ENCODE data around the gene ZNF609.
"Not testable (repeated sequence)": the region's sequence is repeated elsewhere in the genome, so short reads cannot be mapped to it uniquely, and the experiment has no call there.

ZNF609 gene

GRCh38 chr15:64455961-64456371 lies 4.4 kb upstream of the ZNF609 start:
- no peak for DNase-seq (ENCODE audit: low spot score)

DNA sequence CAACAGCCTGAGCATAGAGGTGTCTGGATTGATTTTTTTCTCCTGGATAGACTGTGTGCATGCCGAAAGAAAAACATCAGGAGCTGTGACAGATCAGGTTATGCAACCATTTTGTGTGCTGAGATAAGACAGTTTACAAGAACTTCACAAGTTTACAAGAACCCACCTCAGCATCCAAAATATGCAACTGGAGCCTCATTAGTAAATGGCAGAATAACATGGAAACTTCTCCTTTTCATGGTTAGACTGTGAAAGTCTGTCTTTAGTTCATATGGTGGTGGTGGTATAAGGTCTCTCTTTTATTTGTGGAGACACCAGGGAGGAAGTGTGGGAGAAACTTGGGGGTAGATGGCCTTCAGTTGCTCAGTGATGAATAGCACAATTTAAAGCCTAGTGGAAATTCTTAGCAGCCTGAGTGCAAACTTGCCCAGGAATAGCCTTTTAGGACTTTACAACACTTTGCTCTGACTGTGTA lies 3.7 kb upstream of the ZNF609 start:
- DNase-seq (ENCODE audit: low spot score) = no peak

DNA sequence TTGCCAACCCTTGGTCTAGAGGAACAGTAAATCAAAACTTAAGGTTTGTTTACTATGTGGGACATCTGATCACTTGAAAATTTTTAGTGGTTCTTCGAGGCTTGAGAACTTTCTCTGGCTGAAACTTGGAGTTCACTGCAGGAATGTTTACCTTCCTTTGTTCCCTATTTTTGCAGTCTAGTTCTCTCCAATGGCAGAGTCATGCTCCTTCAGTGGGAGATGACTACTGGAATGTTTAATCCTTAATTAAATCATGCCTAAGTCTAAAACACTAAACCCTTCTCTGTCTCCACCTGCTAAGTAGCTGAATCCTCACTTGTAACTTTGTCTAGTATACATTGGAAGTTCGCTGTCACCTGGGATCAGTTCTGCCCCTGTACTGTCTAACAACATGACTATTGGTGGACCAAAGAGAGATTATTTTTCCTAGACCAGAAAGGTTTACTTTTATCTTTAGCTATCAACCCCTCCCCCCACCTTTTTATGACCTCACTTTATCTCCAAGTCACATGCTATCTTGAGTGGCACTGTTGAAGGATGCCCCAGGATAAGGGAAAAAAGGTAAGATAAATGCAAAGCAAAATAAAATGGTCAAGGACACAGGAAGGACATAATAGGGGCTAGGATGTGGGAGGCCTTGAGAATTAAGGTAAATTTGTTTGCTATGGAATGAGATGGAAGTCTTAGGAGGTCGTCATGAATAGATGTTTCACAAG lies 1.2 kb upstream of the ZNF609 start:
- DNase-seq (ENCODE audit: low spot score) = no peak

DNA sequence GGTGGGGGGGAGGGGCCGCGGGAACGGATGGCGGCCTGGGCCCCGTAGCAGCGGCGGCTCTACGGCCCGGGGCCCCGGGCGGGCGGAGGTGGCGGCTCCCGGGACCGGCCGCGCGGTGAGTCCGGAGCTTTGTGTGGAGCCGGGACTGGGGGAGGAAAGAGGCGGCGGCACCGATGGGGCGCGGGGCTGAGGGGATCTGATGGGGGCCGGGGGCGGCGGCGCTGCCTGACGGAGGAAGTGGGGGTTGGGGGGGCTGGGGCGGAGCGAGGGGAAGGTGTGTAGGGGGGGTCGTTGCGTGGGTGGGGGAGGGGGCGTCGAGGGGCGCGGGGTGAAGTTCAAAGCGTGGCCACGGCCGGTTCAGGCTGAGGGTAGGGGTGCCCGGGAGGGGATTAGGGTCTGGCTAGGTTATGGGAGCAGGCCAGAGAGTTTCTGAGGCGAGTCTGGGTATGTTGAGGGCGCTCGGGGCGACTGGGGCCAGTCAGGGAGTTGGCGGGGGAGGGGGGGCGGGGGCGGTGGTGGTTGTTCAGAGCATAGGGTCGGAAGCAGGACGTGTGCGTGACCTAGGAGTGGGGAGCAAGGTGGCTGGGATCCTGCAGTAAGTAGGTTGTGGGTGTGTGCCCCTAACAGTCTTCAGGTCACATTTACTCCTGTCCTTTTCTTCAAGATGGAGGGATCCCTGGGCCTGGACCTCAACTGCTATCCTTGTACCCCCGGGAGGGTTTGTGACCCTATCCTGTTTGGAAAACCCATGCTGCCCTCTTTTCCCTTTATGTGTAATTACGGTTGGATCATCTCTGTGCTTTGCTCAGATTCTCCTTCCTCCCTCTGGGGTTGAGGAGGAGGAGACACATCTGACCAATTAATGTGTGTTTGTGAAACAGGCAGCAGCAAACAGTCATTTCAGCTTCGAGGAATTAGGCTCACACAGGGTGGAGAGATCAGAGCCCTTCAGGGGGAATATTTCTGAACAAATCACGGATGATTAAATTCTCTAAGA lies 644 bp downstream of the ZNF609 start:
- DNase-seq (ENCODE audit: low spot score) = peak; percentile 29

GRCh38 chr15:64461721-64462162 lies 1.4 kb downstream of the ZNF609 start:
- DNase-seq (ENCODE audit: low spot score) = no peak

DNA sequence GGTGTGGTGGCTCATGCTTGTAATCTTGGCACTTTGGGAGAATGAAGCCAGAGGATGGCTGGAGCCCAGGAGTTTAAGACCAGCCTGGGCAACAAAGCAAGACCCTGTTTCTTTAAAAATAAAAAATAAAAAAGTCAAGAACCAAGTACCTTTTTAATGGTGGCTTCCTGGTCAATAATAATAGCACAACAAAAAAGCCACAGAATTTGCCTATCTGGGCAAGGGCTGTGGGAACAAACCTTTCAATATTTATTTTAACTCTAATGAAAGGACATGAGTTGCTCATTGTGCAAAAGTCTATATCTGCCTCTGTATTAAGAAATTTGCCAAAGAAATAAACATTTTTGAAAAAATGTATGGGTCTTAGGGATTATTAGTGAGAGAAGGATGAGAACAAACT lies 2.1 kb downstream of the ZNF609 start:
- DNase-seq (ENCODE audit: low spot score) = no peak

DNA sequence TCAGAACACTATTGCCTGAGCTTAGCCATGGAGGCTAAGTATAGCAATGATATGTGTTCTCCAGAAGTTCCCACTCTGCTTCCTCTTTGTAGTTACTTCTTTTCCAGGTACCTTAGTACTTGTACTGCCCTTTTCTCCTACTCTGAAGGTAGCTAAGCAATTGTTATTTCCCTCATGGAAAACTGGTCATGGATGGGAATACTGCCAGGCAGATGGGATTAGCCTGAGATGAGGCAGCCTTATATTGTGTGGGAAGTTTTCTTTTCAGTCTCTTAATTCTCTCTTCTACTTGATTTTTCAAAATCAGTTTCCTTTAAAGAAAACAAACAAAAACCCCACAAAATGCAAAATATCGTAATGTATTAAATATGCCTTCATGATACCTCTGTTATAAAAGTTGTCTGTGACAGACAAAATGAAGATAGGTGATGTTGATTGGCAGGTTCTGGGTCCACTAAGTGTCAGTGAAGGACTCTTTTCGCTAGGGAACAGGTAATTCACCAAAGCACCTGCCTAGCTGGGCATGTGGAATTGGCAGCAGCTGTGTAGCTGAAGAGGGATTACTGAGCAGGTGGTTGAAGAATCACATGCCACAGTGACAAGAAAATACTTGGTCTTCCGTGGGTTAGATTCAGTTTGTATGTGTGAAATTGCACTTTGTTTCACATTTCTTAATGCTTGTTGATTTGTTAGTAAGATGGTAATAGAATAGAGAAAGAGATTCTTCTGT lies 4.1 kb downstream of the ZNF609 start:
- DNase-seq (ENCODE audit: low spot score) = no peak

DNA sequence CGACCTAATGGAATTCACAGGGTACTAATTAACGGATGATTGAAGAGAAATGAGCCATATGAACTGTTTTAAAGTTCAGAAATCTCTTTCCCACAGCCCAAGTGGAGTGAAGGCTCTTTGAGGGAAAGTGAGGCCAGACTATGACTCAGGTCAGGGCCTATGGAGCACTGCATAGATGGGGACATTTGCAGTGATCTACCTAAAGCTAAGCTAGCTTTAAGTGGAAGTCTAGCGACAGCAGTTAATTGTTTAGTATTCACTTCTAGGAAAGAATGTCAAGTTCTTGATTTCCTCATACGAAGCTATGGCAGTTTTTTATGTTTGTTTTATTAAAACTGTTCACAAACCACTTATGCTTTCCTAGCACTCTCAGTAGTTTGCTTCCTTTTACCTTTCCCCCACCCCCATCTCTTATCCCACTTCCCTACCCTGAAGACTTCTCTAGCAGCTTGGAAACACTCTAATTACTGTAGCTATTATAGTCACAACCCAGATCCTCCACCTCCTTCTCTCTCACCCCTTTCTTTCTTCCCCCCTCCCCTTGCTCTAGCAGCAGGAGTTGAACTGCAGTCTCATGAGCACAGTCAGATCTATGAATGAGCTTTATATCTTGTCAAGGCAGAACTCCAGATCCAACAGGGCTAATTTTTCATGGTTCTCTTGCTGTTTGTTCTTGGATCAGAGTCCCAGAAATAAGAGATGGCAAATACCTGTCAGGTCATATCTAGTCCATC lies 6.2 kb downstream of the ZNF609 start:
- DNase-seq (ENCODE audit: low spot score) = no peak

DNA sequence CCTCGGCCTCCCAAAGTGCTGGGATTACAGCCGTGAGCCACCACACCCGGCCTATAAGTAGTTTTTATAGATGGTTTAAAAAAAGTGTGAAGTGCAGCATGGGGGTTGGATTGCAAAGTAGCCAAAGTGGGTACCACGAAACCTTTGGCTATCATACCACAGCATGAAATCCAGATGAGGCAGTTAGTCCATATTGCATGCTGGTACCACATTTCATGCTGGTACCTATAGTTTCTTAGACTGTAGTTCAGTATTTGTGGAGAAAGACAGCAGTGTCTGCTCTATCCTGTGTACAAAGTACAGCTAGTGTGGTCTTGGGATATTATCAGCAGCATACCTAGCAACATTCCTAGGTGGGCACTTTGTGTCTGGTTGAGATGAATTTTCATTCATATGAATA lies 11.8 kb downstream of the ZNF609 start:
- DNase-seq (ENCODE audit: low spot score) = no peak

DNA sequence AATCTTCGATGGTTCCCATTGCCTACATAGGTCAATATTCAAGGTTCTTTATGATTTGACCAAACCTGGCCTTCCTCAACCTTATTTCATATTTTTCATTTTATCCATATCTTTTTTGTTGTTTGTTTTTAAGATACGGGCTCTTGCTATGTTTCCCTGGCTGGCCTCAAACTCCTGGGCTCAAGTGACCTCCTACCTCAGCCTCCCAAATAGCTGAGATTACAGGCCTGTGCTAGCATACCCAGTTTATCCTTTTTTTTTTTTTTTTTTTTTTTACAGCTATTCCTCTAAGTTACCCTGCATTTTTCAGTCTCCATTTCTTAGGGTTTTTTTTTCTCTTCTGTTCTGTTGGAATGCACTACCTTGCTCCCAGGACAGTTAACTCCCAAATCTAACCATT lies 14.5 kb downstream of the ZNF609 start:
- no peak for DNase-seq (ENCODE audit: low spot score)

- DNase-seq (ENCODE audit: low spot score) = no peak
Measured at GRCh38 chr15:64476550-64476949, 16.2 kb downstream of the ZNF609 start.

DNA sequence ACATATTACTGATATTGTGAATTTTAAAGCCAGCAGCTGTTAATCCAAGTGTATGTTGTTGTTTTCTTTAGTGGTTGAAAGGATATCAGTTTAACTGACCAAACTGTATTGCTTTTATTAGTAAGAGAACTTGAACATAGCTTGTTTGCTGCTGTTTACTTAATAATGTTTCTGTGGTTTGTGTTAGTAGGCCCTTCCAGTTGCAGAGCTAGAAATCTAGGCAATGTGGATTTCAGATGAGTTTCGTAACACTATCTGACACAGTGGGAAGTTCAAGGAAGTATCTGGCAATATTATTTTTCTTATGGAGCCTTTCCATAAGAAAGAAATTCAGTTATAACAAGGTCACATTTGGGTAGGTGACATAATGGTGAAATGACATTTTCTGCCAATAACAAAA lies 18.5 kb downstream of the ZNF609 start:
- DNase-seq (ENCODE audit: low spot score) = no peak

DNA sequence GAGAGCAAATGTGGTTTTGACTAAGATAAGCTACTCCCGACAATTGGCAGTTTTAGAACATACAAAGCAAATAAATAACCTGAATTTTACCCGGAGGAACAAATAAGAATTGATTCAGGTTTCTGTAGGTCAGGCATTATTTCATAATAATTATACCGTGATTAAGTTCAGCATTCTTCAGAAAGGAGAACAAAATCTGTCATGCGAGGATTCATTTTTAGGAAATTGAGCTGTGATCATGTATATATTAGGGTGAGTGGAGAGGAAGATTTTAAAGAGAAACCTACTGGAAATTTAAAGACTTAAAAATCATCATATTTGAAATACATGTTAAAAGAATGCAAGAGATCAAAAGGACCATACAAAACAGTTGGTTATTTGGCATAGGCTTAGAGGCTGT lies 20.5 kb downstream of the ZNF609 start:
- DNase-seq (ENCODE audit: low spot score) = no peak

- no peak for DNase-seq (ENCODE audit: low spot score)
Measured at GRCh38 chr15:64483749-64484148, 23.4 kb downstream of the ZNF609 start.

GRCh38 chr15:64485796-64486195 lies 25.4 kb downstream of the ZNF609 start:
- no peak for DNase-seq (ENCODE audit: low spot score)

GRCh38 chr15:64490598-64491259 lies 30.4 kb downstream of the ZNF609 start:
- DNase-seq (ENCODE audit: low spot score) = no peak

DNA sequence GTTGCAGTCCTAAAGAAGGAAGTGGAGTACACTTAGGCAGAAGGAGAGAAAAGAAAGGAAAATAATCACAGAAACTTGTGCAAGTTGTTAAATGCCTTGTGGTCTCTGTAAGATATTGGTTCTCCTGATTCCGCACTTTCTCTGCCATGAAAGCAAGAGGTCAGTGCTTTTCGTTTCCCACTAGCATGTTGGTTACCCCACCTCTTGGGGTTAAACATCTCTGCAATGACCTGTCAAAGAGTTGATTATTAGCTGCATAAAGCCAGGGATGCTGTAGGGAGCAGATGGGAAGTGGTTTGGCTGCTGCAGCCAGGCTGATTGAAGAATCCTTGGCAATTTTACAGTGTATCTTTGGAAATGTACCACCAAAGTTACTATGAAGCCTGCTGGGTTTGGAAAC lies 33.3 kb downstream of the ZNF609 start:
- DNase-seq (ENCODE audit: low spot score) = no peak

GRCh38 chr15:64495968-64496367 lies 35.6 kb downstream of the ZNF609 start:
- not testable (repeated sequence) for DNase-seq (ENCODE audit: low spot score)

DNA sequence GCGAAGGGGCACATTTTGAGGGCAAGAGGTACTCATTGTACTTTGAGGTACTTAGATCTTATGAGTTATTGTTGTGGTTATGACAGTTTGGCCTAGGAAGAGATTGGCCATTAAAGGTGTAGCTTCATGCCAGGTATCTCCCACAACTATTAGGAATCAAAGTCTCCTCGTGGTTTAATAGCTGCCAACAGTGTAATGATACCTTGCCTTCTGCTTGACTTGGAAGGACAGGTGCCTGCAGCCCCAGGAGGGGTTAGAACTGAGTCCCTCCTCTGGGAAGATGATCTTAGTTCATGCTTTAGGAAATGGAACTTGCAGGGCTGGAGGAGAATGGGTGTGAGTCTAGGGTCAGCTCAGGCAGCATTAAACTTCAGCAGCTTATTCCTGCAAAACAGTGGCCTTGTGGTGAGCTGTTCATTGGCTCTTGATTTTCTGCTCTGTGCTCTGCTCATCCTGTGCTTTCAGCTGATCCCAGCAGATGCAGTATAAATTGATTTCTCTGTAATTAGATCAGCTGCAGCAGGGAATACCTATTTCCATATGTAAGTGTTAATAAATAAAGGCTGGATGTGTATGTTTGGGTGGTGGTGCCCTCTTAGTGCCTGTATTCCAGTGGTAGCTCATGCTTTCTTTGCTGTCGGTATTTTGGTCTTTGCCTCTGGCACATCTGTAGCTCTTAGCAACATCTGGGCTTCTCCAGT lies 40.5 kb downstream of the ZNF609 start:
- no peak for DNase-seq (ENCODE audit: low spot score)

- DNase-seq (ENCODE audit: low spot score) = no peak
Measured at GRCh38 chr15:64501396-64501715, 41.0 kb downstream of the ZNF609 start.

DNA sequence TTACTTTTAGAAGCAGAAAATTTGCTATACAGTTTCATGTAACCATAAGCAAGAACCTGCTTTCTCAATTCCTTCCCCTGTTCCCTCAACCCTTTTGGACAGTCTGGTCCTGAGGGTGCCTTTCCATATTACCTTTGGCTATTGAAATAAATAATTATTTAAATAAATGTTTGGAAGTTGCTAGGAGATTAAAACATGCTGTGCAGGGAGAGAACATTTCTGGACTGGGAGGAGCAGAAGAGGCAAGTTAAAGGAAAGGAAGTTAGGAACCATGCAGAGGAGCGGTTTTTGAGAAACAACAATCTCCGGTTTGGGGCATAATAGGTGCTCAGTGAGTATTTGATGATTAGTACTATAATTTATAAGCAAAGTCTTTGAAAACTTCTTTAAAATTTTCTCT lies 41.8 kb downstream of the ZNF609 start:
- no peak for DNase-seq (ENCODE audit: low spot score)

All from hematopoietic multipotent progenitor cell treated with erythropoietin and hydrocortisone succinate and interleukin-3 and kit ligand, for 17 days (in vitro differentiated cells).